ENCODE data around the gene RB1. TPM values are rescaled to one million over a fixed set of nuclear protein-coding genes. Genes with fewer than 3 reads are reported as not detected.

RB1 gene
- polyA plus RNA-seq, 1 donor from 2014 or later = 29.5 TPM

DNA sequence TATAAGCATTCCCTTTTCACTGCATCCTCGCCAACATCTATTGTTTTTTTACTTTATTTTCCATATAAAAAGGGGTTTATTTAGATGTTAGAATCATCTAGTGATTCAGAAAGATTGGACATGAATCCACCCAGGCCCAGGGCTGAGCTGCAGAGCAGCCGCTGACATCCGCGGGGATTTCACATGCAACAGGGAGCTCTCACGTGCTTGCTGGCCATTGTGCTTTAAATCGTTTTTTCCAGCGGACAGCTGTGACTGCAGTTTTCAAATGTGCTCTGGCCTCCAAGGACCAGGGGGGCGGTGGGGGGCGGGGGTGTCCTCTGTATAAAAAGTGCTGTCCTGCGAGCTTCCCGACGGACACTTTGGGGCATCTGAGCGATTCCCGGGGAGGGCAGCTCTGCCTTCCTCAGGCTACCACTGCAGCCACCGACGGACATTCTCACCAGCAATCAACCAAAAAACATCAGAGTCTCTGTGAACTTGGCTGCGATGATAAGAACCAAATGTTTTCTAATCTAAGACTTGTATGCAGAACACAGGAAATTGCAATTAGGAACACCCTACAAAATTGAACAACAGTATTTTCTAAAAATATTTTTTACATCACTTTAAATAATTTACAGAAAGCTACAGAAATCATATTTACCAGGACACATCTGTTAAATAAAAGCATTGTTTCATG lies 12.6 kb downstream of the RB1 start:
- Histone ChIP-seq H3K4me3 (ENCODE audit: low read length) (no peak overlapping the region), H3K27ac (ENCODE audit: low read length) (no peak overlapping the region), H3K4me2 (ENCODE audit: low read length) (no peak overlapping the region), H3K27me3 (ENCODE audit: insufficient read depth, low read depth, low read length) (no peaks in the 10 kb centered on the region), H3K36me3 (ENCODE audit: insufficient read depth, low read length) (no peaks in the 10 kb centered on the region), H4K20me1 (ENCODE audit: insufficient read depth) (no peaks in the 10 kb centered on the region), H2AFZ (ENCODE audit: low read depth, low read length) (no peak overlapping the region), H3K9me3 (ENCODE audit: low read length) (no peaks in the 10 kb centered on the region), H3K9ac (ENCODE audit: low read length) (no peak overlapping the region), H3K9me2 (ENCODE audit: insufficient read depth, low read length) (no peaks in the 10 kb centered on the region), H3K79me2 (replicated peaks; ENCODE audit: insufficient read depth, low read length) (peaks cover 7% of the 10 kb centered on the region), H3F3A (ENCODE audit: insufficient read depth, low read length, poor library complexity, severe bottlenecking) (no peaks in the 10 kb centered on the region)
- no peak for TF ChIP-seq RAD21 (conservative IDR thresholded peaks at IDR 0.05)
- TF ChIP-seq, protein P1, sequence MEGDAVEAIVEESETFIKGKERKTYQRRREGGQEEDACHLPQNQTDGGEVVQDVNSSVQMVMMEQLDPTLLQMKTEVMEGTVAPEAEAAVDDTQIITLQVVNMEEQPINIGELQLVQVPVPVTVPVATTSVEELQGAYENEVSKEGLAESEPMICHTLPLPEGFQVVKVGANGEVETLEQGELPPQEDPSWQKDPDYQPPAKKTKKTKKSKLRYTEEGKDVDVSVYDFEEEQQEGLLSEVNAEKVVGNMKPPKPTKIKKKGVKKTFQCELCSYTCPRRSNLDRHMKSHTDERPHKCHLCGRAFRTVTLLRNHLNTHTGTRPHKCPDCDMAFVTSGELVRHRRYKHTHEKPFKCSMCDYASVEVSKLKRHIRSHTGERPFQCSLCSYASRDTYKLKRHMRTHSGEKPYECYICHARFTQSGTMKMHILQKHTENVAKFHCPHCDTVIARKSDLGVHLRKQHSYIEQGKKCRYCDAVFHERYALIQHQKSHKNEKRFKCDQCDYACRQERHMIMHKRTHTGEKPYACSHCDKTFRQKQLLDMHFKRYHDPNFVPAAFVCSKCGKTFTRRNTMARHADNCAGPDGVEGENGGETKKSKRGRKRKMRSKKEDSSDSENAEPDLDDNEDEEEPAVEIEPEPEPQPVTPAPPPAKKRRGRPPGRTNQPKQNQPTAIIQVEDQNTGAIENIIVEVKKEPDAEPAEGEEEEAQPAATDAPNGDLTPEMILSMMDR (IDR thresholded peaks at IDR 0.05; ENCODE audit: poor library complexity, severe bottlenecking) = no peak
- TF ChIP-seq EP300 (conservative IDR thresholded peaks at IDR 0.05; ENCODE audit: poor library complexity, severe bottlenecking) = no peak
- no peak for TF ChIP-seq MXI1 (conservative IDR thresholded peaks at IDR 0.05; ENCODE audit: poor library complexity, severe bottlenecking)
- TF ChIP-seq SMC3 (conservative IDR thresholded peaks at IDR 0.05; ENCODE audit: poor library complexity) = no peak
- TF ChIP-seq POLR2AphosphoS5 (IDR thresholded peaks at IDR 0.05) = no peak
- TF ChIP-seq EZH2 (IDR thresholded peaks at IDR 0.05; ENCODE audit: borderline replicate concordance, insufficient read depth, low read length, poor library complexity, severe bottlenecking) = no peak
- TF ChIP-seq, protein P2, sequence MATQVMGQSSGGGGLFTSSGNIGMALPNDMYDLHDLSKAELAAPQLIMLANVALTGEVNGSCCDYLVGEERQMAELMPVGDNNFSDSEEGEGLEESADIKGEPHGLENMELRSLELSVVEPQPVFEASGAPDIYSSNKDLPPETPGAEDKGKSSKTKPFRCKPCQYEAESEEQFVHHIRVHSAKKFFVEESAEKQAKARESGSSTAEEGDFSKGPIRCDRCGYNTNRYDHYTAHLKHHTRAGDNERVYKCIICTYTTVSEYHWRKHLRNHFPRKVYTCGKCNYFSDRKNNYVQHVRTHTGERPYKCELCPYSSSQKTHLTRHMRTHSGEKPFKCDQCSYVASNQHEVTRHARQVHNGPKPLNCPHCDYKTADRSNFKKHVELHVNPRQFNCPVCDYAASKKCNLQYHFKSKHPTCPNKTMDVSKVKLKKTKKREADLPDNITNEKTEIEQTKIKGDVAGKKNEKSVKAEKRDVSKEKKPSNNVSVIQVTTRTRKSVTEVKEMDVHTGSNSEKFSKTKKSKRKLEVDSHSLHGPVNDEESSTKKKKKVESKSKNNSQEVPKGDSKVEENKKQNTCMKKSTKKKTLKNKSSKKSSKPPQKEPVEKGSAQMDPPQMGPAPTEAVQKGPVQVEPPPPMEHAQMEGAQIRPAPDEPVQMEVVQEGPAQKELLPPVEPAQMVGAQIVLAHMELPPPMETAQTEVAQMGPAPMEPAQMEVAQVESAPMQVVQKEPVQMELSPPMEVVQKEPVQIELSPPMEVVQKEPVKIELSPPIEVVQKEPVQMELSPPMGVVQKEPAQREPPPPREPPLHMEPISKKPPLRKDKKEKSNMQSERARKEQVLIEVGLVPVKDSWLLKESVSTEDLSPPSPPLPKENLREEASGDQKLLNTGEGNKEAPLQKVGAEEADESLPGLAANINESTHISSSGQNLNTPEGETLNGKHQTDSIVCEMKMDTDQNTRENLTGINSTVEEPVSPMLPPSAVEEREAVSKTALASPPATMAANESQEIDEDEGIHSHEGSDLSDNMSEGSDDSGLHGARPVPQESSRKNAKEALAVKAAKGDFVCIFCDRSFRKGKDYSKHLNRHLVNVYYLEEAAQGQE (IDR thresholded peaks at IDR 0.05; ENCODE audit: borderline replicate concordance) = no peak
- no peak for TF ChIP-seq TAF1 (IDR thresholded peaks at IDR 0.05; ENCODE audit: low read depth)

DNA sequence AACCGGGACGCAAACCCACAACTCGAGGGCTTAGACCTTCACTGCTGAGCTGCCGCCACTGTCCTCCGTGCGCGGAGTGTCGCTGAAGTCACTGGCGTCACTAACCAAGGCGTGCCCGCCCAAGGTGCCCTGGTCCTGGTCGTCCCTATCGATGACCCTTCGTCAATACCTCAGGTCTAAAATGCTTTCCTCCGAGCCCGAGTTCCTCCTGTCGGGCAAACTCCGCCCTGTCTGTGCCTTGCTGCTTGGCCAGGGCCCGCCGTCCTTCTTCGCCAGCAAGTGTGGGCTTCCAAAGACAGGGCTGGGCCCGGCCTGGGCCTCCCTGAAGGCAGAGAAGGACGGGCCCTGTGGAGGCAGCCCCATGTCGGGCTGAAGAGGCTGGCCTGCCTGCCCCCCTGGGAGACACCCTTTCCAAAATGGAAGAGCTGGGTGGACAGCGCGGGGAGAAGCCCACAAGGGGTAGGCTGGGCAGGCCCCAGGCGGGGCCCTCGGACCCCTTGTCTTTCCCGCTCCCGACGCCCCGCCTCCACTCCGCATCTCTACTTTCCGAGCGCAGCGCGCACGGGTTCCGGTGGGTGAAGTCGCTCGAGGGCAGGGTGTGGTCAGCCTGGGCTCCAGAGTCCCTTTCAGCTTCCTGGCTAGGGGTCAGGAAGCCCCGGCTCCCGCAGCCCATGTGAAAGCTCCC lies 13.4 kb downstream of the RB1 start:
- no peaks in the 10 kb centered on the region for H4K20me1 ChIP-seq (ENCODE audit: insufficient read depth)
- H2AFZ ChIP-seq (ENCODE audit: low read depth, low read length) = no peak overlapping the region
- H3K4me3 ChIP-seq (ENCODE audit: low read length) = no peak overlapping the region
- no peak for TF ChIP-seq MXI1 (conservative IDR thresholded peaks at IDR 0.05; ENCODE audit: poor library complexity, severe bottlenecking)
- TF ChIP-seq EP300 (conservative IDR thresholded peaks at IDR 0.05; ENCODE audit: poor library complexity, severe bottlenecking) = no peak
- TF ChIP-seq TAF1 (IDR thresholded peaks at IDR 0.05; ENCODE audit: low read depth) = no peak
- TF ChIP-seq, protein P2 (IDR thresholded peaks at IDR 0.05; ENCODE audit: borderline replicate concordance) = no peak
- TF ChIP-seq RAD21 (conservative IDR thresholded peaks at IDR 0.05) = no peak
- TF ChIP-seq POLR2AphosphoS5 (IDR thresholded peaks at IDR 0.05) = no peak
- TF ChIP-seq SMC3 (conservative IDR thresholded peaks at IDR 0.05; ENCODE audit: poor library complexity) = no peak
- TF ChIP-seq, protein P1 (IDR thresholded peaks at IDR 0.05; ENCODE audit: poor library complexity, severe bottlenecking) = no peak
- no peak for TF ChIP-seq EZH2 (IDR thresholded peaks at IDR 0.05; ENCODE audit: borderline replicate concordance, insufficient read depth, low read length, poor library complexity, severe bottlenecking)
- H3K9me2 ChIP-seq (ENCODE audit: insufficient read depth, low read length) = no peaks in the 10 kb centered on the region
- H3K4me2 ChIP-seq (ENCODE audit: low read length) = no peak overlapping the region
- no peaks in the 10 kb centered on the region for H3K27me3 ChIP-seq (ENCODE audit: insufficient read depth, low read depth, low read length)
- H3K9me3 ChIP-seq (ENCODE audit: low read length) = no peaks in the 10 kb centered on the region
- H3K36me3 ChIP-seq (ENCODE audit: insufficient read depth, low read length) = no peaks in the 10 kb centered on the region
- H3F3A ChIP-seq (ENCODE audit: insufficient read depth, low read length, poor library complexity, severe bottlenecking) = no peaks in the 10 kb centered on the region
- no peak overlapping the region for H3K27ac ChIP-seq (ENCODE audit: low read length)
- peaks cover 7% of the 10 kb centered on the region for H3K79me2 ChIP-seq (replicated peaks; ENCODE audit: insufficient read depth, low read length)
- no peak overlapping the region for H3K9ac ChIP-seq (ENCODE audit: low read length)

Data from neural cell (in vitro differentiated cells).